RPMI7951 (cell line): ENCODE results near the gene ADAMTS17. TPM values are rescaled to one million over a fixed set of nuclear protein-coding genes. Genes with fewer than 3 reads are reported as not detected.

ENCODE experiments used
- DNase-seq: peaks from one replicate; pipeline ENCODE4 v3.0.0-alpha.2; 2012; ENCODE audit warnings: low read depth
- total RNA-seq: library from RNA; depleted of rRNA; stranded (reverse); fragments of >200 nt; shearing (Covaris generic); gene quantifications from 2 replicates; pipeline ENCODE4 v1.2.3, GENCODE V29; 2014

The ADAMTS17 gene
- total RNA-seq, 1 experiment from 2014 or later: 1.6 TPM

GRCh38 chr15:100050877-100051786 lies 290.6 kb downstream of the ADAMTS17 start:
- DNase-seq: no peak

GRCh38 chr15:100049936-100050876 lies 291.6 kb downstream of the ADAMTS17 start:
- no peak for DNase-seq

GRCh38 chr15:100049483-100049882 lies 292.3 kb downstream of the ADAMTS17 start:
- DNase-seq: no peak

- DNase-seq: no peak
Observed at GRCh38 chr15:100048736-100049135, 293.0 kb downstream of the ADAMTS17 start.

GRCh38 chr15:100043692-100044091 lies 298.1 kb downstream of the ADAMTS17 start:
- peak; percentile 49 for DNase-seq

DNA sequence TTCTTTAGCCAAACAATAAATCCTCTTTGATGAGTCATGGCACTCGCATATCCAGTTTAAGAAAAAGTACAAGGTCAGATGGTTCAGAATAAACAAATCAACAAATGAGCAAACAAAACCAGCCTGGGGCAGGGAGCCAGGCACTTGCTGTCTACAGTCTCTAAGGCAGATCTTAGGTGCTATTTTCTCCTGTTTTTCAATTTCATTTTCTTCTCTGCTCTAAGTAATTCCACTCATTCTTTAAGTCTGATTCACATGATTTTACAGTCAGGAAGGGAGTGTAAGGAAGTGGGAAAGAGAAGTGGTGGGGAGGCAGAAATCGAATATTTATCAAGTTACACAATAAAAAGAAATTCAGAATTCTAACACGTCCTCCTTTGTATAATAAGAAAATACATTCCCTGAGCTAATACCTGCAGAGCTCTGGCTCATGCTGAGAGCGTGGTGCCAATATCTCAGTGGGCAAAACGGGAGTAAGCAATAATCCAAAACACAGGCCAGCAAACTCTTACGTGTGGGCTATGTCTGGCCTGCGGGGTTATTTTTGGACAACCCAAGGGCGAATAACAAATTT lies 298.6 kb downstream of the ADAMTS17 start:
- peak; percentile 80 for DNase-seq

DNA sequence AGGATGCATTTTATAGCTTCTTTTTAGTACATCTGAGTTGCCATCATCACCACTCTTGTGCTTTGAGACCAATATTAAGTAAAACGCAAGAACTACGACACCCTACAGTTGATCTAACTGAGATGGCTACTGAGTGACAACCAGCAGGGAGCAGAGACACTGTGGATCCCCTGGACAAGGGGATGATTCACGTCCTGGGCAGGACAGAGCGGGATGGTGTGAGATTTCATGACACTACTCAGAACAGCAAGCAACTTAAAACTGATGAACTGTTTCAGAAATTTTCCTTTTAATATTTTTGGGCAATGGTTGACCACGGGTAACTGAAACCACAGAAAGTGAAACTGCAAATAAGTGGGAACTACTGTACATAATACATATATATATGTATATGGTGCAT lies 299.2 kb downstream of the ADAMTS17 start:
- DNase-seq: peak; percentile 73

DNA sequence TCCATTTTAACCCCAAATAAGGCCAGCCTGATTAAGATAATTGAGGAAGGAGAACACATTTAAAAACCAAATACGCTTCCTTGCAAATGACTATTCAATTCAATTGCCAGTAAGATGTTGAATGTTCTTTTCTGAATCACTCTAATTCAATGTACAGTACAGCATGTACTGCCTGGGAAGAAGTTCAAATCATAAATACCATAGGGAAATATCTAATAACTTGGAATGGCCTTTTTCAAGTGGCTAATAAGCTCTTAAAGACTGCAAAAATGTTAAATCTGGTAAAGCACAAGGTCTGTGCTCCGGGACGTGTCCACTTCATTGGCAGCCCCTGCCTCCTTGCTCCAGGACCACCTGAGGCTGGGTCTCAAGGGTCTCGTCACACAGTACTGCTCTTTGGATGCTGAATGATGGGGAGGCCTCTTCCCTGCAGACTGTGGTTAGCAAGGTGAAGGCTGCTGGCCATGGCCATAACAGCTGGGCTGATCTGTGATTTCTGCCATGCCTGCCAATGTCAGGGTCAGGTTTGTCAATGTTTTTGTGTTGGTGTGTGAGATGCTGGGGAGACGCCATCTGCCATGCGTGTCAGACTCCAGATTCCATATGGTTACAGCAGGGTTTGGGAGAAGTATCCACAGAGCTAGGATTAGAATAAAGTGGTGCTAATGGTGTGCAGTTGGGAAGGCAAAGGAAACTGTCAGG lies 300.5 kb downstream of the ADAMTS17 start:
- DNase-seq: no peak

DNA sequence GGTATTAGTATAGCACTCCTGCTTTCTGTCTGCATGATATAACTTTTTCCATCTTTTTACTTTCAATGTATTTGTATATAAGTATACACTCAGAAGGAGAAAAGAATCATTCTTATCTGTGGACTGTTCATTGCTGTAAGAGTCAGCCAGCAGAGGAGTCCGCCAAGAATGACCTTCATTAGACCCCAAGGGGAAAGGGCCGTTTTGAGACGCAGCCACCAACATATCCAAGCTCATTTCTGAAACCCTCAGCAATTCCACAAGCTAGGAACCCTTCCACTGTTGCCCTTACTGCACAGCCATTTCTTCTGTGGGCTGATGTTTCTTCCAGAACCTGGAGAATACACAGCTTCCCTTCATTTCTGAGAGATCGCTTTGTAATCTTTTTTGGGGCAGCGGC lies 301.8 kb downstream of the ADAMTS17 start:
- DNase-seq: no peak

- no peak for DNase-seq
Observed at GRCh38 chr15:100038736-100039135, 303.0 kb downstream of the ADAMTS17 start.

- no peak for DNase-seq
Observed at GRCh38 chr15:100037901-100038300, 303.9 kb downstream of the ADAMTS17 start.

- DNase-seq: no peak
Observed at GRCh38 chr15:100036015-100036414, 305.8 kb downstream of the ADAMTS17 start.

DNA sequence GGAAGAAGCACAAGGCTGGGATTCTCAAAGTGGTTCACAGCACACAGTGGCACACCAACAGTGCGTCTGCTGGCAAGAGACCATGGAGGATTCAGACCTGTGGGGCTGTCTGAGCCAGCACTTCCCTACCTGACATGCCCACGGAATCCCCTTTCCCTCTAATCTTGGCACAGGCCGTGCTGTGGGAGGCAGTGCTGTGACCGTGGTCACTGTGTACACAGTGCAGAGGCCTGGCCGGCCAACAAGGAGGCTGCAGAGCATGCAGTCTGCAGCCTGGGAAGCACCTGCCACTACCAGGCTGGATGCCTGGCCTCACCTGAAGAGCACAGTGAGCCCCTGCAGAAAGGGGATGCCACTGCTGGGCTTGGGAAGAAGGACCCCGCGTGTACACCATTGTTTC lies 307.6 kb downstream of the ADAMTS17 start:
- DNase-seq: no peak

GRCh38 chr15:100033140-100033857 lies 308.5 kb downstream of the ADAMTS17 start:
- peak; percentile 8 for DNase-seq

DNA sequence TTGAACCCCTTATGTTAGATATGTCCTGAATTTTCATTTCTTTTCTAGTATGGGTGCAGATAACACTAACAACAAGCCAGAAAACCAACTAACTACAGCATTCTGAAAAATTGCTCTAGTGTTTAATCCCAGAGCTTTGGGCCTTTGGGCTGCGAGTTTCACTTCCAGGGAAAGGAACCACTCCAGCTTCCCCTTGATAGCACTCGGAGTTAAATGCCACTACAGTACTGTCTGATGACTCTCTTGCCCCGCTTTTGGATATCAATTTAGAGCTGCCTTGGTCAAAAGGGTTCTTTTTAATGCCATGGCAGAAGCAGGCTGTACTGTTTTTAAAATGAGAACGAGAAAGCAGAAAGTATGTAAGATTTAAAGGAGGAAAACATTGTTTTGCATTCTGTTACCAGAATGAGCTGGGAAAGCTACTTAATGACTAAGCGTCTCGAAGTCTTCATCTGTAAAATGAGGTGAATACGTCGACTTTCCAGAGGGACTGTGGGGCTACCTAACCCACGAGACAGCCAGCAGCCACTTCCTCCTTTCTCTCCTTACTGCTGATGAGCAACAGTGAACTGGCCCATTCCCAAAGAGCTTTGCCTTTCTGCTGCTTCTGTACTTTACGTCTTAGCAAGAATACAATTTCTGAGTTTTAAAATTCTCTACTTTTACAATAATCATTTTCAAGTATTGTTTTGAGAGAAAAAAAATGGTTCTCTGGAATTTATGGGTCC lies 309.3 kb downstream of the ADAMTS17 start:
- DNase-seq: peak; percentile 18

GRCh38 chr15:100031665-100032357 lies 310.0 kb downstream of the ADAMTS17 start:
- DNase-seq: no peak

DNA sequence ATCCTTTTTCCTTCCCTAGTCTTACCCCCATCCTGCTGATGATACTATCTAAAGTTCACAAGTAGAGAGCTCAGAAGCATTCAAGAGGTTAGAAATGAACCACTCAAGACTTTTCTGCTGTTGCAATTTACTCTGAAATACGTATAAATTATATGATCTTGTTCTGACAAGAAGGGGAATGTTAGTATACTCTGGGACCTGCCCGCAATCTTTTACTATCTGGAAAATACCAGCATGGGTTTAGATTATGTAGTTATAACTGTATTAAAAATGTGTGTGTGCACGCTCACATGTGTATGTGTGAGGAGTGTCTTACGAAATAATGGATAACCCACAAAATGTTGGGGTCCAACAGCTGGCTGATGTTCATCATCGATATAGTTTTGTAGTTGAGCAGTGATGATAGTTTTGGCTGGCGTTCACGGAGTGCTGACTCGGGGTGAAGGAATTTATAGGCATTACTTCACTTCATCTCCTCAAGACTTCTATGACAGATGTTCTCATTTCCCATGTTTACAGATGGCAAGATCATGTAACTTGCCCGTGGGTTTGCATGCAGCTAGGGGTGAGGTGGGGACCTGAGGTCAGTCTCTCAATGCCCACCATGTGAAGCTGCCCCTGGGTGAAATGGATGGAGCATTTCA lies 311.1 kb downstream of the ADAMTS17 start:
- DNase-seq: peak; percentile 20

DNA sequence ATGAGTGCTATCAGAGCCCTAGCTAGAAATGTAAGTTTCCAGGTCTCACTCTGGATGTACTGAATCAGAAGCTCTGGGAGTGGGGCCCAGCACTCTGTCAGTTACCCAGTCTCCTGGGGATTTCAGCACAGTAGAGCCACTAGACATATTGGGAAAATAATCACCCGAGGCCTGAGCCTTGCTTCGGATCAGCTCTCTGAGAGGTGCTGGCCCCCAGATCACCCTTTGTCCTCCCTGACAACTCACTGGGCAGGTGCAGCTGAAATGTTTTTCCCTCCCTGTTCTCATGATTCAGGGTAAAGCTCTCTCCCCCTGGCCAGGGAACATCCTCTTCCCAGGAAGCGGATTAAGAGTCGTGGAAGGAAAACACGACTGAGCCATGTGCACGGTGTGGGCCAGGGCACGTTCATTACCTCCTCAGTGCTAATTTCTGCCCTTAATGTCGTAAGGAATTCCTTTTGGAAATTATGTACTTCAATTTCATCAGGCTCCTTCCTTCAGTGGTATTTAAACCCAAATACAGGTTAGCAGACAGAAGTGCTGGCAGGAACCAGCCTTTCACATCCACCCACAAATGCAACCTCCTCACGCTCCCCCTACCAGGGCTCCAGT lies 311.8 kb downstream of the ADAMTS17 start:
- DNase-seq: no peak

GRCh38 chr15:100029045-100029444 lies 312.7 kb downstream of the ADAMTS17 start:
- DNase-seq: no peak
